ENCODE measurements around the gene RIC1.

GRCh38 chr9:5760338-5760737 is 131.4 kb downstream of the RIC1 start:
- TF ChIP-seq, protein P1, sequence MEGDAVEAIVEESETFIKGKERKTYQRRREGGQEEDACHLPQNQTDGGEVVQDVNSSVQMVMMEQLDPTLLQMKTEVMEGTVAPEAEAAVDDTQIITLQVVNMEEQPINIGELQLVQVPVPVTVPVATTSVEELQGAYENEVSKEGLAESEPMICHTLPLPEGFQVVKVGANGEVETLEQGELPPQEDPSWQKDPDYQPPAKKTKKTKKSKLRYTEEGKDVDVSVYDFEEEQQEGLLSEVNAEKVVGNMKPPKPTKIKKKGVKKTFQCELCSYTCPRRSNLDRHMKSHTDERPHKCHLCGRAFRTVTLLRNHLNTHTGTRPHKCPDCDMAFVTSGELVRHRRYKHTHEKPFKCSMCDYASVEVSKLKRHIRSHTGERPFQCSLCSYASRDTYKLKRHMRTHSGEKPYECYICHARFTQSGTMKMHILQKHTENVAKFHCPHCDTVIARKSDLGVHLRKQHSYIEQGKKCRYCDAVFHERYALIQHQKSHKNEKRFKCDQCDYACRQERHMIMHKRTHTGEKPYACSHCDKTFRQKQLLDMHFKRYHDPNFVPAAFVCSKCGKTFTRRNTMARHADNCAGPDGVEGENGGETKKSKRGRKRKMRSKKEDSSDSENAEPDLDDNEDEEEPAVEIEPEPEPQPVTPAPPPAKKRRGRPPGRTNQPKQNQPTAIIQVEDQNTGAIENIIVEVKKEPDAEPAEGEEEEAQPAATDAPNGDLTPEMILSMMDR (conservative IDR thresholded peaks at IDR 0.05), result no peak
- TF ChIP-seq EZH2 (IDR thresholded peaks at IDR 0.05; ENCODE audit: low read depth), result no peak
